C4-2B (cell line): Measurements from ENCODE around the gene TNIP2.

Experiments used
- CTCF ChIP-seq: fragments of 450-650 bp; conservative IDR thresholded peaks from 2 replicates; pipeline ENCODE4 v1.5.1; 2017; ENCODE audit warnings: mild to moderate bottlenecking
- ZFX ChIP-seq: fragments of 450-650 bp; IDR thresholded peaks from 2 replicates; pipeline ENCODE4 v1.6.1; 2017

DNA sequence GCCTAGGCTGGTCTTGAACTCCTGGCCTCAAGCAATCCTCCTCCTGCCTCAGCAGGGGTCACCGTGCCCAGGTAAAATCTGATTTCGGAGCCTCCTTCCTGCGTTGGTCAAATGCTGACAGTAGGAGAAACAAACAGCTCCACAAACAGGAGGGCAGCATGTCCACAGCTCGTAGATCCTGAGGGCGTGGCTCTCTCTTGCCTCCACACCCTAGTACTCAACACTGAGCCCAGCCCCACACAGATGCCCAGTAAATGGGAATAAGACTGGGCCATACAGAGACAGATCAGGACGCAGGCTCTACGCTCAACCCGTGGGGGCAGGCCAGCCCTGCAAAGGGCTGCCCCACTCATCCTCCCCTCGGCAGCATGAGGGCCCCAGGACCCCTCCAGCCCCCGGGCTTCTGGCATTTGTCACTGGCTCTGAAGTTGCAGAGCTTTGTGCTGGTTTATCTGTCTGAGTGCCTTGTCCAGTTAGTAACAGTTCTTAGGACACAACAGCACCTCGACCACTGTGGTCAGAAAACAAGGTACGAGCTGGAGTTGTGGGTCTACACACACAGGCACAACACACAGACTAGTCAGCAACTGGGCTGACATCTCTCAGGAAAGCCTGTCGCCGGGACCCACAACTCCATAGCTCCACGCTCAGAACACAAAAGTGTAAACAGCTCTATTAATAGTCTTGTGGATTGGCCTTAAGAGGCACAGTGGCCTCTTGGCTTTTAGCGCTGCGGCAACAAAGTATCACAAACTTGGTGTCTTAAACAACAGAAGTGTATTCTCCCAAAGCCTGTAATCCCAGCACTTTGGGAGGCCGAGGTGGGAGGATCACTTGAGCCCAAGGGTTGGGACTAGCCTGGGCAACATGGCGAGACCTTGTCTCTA, 5.2 kb downstream of the TNIP2 start:
- TF ChIP-seq CTCF (no peak), ZFX (no peak)
